ENCODE measurements around the gene CRYGD. TPM values are rescaled to one million over a fixed set of nuclear protein-coding genes. Genes with fewer than 3 reads are reported as not detected.

CRYGD gene
- total and polyA plus RNA-seq, 2 donors from 2014 or later: not detected

DNA sequence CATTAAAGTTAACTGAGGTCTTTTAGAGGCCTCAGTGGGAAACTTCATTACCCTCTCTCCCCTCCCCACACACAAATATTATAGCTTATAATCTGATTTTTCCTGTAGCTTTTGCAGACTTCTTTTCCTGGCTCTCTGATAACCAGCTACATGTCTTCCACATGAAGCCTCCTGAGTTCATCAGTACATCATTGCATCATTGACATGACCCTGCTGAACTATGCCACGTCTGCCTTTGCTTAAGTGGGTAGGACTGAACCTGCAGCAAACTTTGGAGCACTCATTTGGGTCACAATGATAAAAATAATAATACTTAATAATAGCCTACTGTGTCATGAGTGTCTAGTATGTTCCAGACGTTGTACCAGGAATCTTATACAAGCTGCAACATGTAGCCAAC is 32.1 kb upstream of the CRYGD start:
- Histone ChIP-seq H3K9me3 (ENCODE audit: control insufficient read depth in 2 of 3, insufficient read depth in 1 of 3, low read length in 3 of 3) (no peaks in the 10 kb centered on the region), H3K27me3 (ENCODE audit: control insufficient read depth, insufficient read depth, low read length) (no peaks in the 10 kb centered on the region), H3K36me3 (ENCODE audit: control insufficient read depth in 2 of 3, insufficient read depth in 3 of 3, low read length in 3 of 3) (no peaks in the 10 kb centered on the region), H3K27ac (ENCODE audit: low read depth in 2 of 2, low read length in 2 of 2) (no peak overlapping the region), H3K4me1 (ENCODE audit: control insufficient read depth in 2 of 3, insufficient read depth in 2 of 3, low read depth in 1 of 3, low read length in 3 of 3) (no peaks in the 10 kb centered on the region), H3K4me3 (ENCODE audit: low read length in 3 of 3) (no peak overlapping the region), H3K9ac (ENCODE audit: low read length in 3 of 3) (no peak overlapping the region)
- intact Hi-C loops (cut with DNase I): no loop called here
- TF ChIP-seq, protein P1, sequence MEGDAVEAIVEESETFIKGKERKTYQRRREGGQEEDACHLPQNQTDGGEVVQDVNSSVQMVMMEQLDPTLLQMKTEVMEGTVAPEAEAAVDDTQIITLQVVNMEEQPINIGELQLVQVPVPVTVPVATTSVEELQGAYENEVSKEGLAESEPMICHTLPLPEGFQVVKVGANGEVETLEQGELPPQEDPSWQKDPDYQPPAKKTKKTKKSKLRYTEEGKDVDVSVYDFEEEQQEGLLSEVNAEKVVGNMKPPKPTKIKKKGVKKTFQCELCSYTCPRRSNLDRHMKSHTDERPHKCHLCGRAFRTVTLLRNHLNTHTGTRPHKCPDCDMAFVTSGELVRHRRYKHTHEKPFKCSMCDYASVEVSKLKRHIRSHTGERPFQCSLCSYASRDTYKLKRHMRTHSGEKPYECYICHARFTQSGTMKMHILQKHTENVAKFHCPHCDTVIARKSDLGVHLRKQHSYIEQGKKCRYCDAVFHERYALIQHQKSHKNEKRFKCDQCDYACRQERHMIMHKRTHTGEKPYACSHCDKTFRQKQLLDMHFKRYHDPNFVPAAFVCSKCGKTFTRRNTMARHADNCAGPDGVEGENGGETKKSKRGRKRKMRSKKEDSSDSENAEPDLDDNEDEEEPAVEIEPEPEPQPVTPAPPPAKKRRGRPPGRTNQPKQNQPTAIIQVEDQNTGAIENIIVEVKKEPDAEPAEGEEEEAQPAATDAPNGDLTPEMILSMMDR (IDR thresholded peaks at IDR 0.05; ENCODE audit: borderline replicate concordance, extremely low read depth, insufficient read depth): no peak
- no peak for DNase-seq
- FAIRE-seq: no peak

DNA sequence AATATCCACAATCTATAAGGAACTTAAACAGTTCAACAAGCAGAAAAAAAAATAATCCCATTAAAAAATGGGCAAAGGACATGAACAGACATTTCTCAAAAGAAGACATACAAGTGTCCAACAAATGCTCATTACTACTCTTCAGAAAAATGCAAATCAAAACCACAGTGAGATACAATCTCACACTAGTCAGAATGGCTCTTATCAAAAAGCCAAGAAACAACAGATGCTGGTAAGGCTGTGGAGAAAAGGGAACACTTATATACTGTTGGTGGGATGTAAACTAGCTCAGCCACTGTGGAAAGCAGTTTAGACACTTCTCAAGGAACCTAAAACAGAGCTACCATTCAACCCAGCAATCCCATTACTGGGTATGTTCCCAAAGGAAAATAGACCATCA is 28.8 kb upstream of the CRYGD start:
- Histone ChIP-seq H3K9me3 (ENCODE audit: control insufficient read depth in 2 of 3, insufficient read depth in 1 of 3, low read length in 3 of 3) (no peaks in the 10 kb centered on the region), H3K36me3 (ENCODE audit: control insufficient read depth in 2 of 3, insufficient read depth in 3 of 3, low read length in 3 of 3) (no peaks in the 10 kb centered on the region), H3K27ac (ENCODE audit: low read depth in 2 of 2, low read length in 2 of 2) (no peak overlapping the region), H3K27me3 (ENCODE audit: control insufficient read depth, insufficient read depth, low read length) (no peaks in the 10 kb centered on the region), H3K4me3 (ENCODE audit: low read length in 3 of 3) (no peak overlapping the region), H3K4me1 (ENCODE audit: control insufficient read depth in 2 of 3, insufficient read depth in 2 of 3, low read depth in 1 of 3, low read length in 3 of 3) (no peaks in the 10 kb centered on the region), H3K9ac (ENCODE audit: low read length in 3 of 3) (no peak overlapping the region)
- FAIRE-seq: no peak
- intact Hi-C loops (cut with DNase I): no loop called here
- TF ChIP-seq, protein P1 (IDR thresholded peaks at IDR 0.05; ENCODE audit: borderline replicate concordance, extremely low read depth, insufficient read depth): no peak
- DNase-seq: no peak

DNA sequence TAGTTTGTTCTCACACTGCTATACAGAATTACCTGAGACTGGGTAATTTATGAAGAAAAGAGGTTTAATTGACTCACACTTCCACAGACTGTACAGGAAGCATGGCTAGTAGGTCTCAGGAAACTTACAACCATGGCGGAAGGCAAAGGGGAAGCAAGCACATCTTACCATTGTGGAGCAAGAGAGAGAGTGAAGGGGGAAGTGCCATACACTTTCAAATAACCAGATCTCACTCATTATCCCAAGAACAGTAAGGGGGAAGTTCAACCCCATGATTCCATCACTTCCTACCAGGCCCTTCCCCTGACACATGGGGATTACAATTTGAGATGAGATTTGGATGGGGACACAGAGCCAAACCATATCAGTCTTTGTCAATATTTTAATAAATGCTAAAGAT is 26.6 kb upstream of the CRYGD start:
- DNase-seq: no peak
- intact Hi-C loops (cut with DNase I): no loop called here
- no peak for FAIRE-seq
- TF ChIP-seq, protein P1 (IDR thresholded peaks at IDR 0.05; ENCODE audit: borderline replicate concordance, extremely low read depth, insufficient read depth): no peak
- H3K27ac ChIP-seq (ENCODE audit: low read depth in 2 of 2, low read length in 2 of 2): no peak overlapping the region
- H3K4me1 ChIP-seq (ENCODE audit: control insufficient read depth in 2 of 3, insufficient read depth in 2 of 3, low read depth in 1 of 3, low read length in 3 of 3): no peaks in the 10 kb centered on the region
- no peaks in the 10 kb centered on the region for H3K9me3 ChIP-seq (ENCODE audit: control insufficient read depth in 2 of 3, insufficient read depth in 1 of 3, low read length in 3 of 3)
- H3K9ac ChIP-seq (ENCODE audit: low read length in 3 of 3): no peak overlapping the region
- H3K4me3 ChIP-seq (ENCODE audit: low read length in 3 of 3): no peak overlapping the region
- no peaks in the 10 kb centered on the region for H3K27me3 ChIP-seq (ENCODE audit: control insufficient read depth, insufficient read depth, low read length)
- no peaks in the 10 kb centered on the region for H3K36me3 ChIP-seq (ENCODE audit: control insufficient read depth in 2 of 3, insufficient read depth in 3 of 3, low read length in 3 of 3)

DNA sequence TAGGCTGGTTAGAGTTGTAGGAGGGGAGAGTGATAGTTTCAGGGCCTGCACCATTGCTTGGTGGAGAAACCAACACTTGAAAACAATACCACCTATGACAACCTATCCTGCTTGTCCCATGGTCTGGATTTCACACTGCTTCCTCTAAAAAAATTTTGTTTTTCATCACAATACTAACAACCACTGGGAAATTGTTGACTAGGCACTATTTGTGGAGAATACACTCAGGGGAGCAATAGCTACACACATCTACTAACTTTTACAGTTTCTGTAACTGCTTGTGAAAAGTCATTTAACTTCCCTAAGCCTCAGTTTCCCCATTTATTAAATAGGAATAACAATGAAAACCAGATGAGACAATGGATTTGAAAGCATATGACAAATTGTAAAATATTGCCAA is 25.8 kb upstream of the CRYGD start:
- Histone ChIP-seq H3K27ac (ENCODE audit: low read depth in 2 of 2, low read length in 2 of 2) (no peak overlapping the region), H3K9me3 (ENCODE audit: control insufficient read depth in 2 of 3, insufficient read depth in 1 of 3, low read length in 3 of 3) (no peaks in the 10 kb centered on the region), H3K36me3 (ENCODE audit: control insufficient read depth in 2 of 3, insufficient read depth in 3 of 3, low read length in 3 of 3) (no peaks in the 10 kb centered on the region), H3K4me1 (ENCODE audit: control insufficient read depth in 2 of 3, insufficient read depth in 2 of 3, low read depth in 1 of 3, low read length in 3 of 3) (no peaks in the 10 kb centered on the region), H3K9ac (ENCODE audit: low read length in 3 of 3) (no peak overlapping the region), H3K4me3 (ENCODE audit: low read length in 3 of 3) (no peak overlapping the region), H3K27me3 (ENCODE audit: control insufficient read depth, insufficient read depth, low read length) (no peaks in the 10 kb centered on the region)
- FAIRE-seq (no peak), DNase-seq (no peak)
- TF ChIP-seq, protein P1 (IDR thresholded peaks at IDR 0.05; ENCODE audit: borderline replicate concordance, extremely low read depth, insufficient read depth): no peak
- intact Hi-C loops (cut with DNase I): no loop called here

Measured in kidney (tissue), 14 donors.